HG02610 (cell line): ENCODE results near the gene ARSB.
A peak's percentile ranks its signal among the peaks of the same experiment; 100 is the strongest.
"Not testable (repeated sequence)": the region's sequence is repeated elsewhere in the genome, so short reads cannot be mapped to it uniquely, and the experiment has no call there.

ENCODE experiments used
- ATAC-seq: cut with Tn5 transposase; IDR thresholded peaks from one replicate; pipeline ENCODE4 v1.9.1; 2021; ENCODE audit warnings: mild to moderate bottlenecking, moderate library complexity; ENCODE audit not compliant: unreplicated experiment

Gene ARSB

DNA sequence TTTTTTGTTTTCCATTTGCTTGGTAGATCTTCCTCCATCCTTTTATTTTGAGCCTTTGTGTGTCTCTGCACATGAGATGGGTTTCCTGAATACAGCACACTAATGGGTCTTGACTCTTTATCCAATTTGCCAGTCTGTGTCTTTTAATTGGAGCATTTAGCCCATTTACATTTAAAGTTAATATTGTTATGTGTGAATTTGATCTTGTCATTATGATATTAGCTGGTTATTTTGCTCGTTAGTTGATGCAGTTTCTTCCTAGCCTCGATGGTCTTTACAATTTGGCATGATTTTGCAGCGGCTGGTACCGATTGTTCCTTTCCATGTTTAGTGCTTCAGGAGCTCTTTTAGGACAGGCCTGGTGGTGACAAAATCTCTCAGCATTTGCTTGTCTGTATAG lies 133.2 kb downstream of the ARSB start:
- ATAC-seq, result not testable (repeated sequence)

- peak; percentile 39 for ATAC-seq
Measured at GRCh38 chr5:78845470-78845869, 139.6 kb downstream of the ARSB start.

GRCh38 chr5:78843436-78843835 lies 141.7 kb downstream of the ARSB start:
- no peak for ATAC-seq

- no peak for ATAC-seq
Measured at GRCh38 chr5:78841767-78842166, 143.3 kb downstream of the ARSB start.

GRCh38 chr5:78838753-78839152 lies 146.4 kb downstream of the ARSB start:
- ATAC-seq, result no peak

GRCh38 chr5:78837836-78838235 lies 147.3 kb downstream of the ARSB start:
- ATAC-seq, result no peak

GRCh38 chr5:78835176-78835575 lies 149.9 kb downstream of the ARSB start:
- ATAC-seq, result no peak

GRCh38 chr5:78833284-78833683 lies 151.8 kb downstream of the ARSB start:
- no peak for ATAC-seq

DNA sequence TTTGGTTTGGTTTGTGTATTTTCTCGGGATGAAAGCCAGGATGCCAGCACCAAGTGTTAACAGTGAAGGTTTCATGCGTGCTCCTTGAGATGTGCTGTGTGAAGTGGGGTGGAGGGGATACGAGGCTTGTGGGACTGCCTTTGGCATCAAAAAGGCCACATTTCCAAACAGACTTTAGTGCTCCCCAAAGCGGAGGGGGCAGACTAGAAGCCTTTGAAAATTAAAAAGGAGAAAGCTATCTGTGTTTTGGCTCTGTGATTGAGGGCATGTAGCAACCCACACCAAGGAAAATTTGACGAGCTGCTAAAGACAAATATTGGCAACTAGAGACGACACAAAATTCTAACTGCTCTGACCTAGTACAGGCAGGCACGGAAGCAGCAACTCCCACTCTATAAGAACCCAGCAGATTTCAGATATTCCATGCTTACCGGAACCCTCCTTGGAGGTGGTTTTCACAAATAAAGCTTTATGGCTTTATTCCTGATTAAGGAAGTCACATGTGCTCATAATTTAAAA lies 154.5 kb downstream of the ARSB start:
- ATAC-seq, result no peak

- no peak for ATAC-seq
Measured at GRCh38 chr5:78829811-78830527, 155.1 kb downstream of the ARSB start.

GRCh38 chr5:78827725-78828124 lies 157.4 kb downstream of the ARSB start:
- no peak for ATAC-seq

DNA sequence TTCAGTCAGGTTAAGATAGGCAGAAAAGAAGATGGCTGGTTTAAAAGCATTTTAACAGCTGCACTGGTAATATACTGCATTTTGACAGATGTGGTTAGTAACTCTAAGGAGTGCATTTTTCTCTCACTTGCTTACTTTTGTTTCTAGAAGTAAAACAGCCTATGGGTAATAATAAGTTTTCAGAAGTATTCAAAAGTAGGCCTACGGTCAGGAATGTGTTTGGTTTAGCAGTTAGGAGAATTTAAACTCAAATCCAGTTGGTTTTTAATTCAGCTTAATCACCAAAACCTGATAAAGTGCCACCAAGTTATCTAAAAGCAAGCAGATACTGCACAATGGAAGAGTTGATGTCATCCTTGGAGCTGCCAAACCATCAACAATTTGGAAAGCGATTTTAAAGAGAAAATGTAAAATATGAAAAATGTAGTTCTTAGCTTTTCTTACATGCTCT lies 160.3 kb downstream of the ARSB start:
- ATAC-seq, result no peak

DNA sequence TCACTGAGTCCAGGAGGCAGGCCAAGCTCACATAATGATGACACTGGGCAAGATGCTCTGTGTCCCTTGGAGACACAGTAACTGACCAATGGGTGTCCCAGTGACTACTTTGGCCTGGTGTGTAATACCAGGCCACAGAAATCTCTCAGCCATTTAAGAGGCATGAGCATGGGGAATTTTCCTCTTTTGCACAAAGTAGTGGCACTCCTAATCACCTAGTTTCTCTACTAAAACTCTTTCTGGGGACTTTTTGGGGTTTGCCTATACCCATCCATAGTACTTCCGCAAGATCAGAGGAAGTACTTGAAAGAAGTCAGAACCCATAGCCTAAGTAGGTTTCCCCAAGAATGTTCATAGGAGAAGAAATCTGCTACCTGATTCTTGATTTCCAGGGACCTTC lies 161.9 kb downstream of the ARSB start:
- peak; percentile 83 for ATAC-seq

GRCh38 chr5:78821536-78822021 lies 163.5 kb downstream of the ARSB start:
- ATAC-seq, result no peak

DNA sequence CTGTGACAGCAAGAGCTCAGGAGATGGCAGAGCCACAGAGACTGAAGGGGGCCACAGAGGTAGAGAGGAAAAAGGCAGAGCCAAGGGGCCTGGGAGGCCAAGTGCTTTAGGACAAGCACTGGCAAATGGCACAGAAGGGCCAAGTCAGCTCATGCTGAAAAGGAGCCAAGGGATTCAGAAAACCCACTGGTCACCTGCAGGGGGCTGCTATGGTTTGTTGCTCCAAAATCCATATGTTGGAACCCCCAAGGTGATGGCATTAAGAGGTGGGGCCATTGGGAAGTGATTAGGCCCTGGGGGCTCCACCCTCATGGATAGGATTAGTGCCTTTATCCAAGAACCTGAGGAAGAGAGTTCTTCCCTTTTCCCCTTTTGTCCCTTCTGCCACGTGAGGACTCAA lies 165.4 kb downstream of the ARSB start:
- ATAC-seq, result no peak

DNA sequence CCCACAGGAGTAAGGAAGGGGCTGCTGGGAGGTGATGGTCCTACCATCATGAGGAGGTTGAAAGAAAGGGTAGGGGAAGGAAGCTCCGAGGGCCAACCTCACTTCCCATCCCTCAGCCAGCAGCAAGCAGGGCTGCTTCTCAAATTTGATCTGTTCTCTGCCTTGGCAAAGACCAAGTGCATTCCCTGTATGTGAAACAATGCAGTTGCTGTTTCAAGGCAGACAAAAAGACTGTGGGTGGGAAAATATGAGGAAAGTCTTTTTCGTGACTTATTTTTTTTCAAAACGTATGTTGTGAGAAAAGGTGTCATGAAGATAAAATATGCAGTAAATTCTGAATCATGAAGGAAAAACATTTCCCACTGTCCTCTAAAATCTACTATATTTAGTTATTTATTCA lies 165.9 kb downstream of the ARSB start:
- ATAC-seq, result no peak

- no peak for ATAC-seq
Measured at GRCh38 chr5:78816143-78816765, 168.9 kb downstream of the ARSB start.

GRCh38 chr5:78813906-78814530 lies 171.1 kb downstream of the ARSB start:
- no peak for ATAC-seq

DNA sequence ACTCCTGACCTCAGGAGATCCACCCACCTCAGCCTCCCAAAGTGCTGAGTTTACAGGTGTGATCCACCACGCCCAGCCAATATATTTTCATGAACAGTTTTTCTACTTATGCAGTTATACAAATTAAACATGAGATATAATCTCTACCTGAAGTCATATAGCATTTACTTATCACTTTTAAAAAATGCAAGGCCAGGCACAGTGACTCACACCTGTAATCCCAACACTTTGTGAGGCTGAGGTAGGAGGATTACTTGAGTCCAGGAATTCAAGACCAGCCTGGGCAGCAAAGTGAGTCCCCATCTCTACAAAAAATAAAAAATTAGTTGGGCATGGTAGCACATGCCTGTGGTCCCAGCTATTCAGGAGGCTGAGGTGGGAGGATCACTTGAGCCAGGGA lies 171.8 kb downstream of the ARSB start:
- ATAC-seq, result no peak

DNA sequence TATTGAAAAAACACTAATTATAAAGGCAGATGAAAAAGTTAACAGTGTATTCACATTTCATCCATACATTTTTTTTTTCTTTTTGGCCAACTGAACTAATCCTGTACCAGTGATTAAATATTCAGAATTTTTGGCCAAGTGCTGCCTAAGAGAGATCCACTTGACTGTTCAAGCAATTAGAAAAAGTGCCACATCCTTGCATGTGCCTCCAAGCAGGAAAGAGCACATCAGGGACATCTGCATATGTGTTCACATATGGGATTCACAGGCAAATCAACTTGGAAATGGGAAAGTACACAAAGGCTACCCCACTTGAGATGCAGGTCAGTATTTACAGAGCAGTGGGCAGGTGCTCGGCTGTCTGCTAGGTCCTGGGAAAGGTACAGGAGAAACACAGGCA lies 173.2 kb downstream of the ARSB start:
- no peak for ATAC-seq

DNA sequence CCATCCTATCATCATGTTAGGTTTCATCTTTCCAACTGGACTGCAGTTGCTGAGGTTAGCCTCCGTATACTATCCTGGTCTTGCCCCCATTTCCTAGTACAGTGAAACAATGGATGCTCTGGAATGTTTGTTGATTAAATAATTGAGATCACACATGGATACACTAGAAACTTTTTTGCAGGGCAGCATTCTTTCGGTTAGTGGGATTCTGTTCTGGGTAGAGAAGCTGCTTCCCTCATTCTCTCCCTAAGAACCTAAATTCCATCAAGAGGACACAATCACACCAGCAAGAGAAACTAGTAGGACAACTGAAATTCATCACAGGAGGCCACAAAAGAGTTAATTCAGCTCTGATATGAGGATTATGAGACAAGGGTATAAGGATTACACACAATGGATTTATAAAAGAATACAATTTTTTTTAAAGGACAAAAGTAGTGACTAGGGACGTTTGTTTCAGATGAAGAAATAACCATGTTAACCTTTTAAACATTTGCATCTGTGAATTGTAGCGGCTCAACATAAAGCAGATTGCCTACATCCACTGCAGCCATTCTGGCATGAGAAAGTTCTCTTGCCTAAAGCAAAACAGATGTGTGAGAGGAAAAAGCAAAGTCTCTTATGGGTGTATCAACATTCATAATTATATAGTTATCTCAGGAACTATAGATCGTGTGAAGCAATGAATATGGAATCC lies 173.8 kb downstream of the ARSB start:
- ATAC-seq, result no peak
